NCI-H1694 (cell line): ENCODE data around the gene AP1G1.
"Not testable (repeated sequence)": the region's sequence is repeated elsewhere in the genome, so short reads cannot be mapped to it uniquely, and the experiment has no call there.

Experiments used
- DNase-seq: peaks from one replicate; lab custom pipeline; 2025; lab: John Stamatoyannopoulos, UW

AP1G1 gene

GRCh38 chr16:71698491-71698890 lies 110.1 kb downstream of the AP1G1 start:
- DNase-seq = no peak

GRCh38 chr16:71693164-71693563 lies 115.5 kb downstream of the AP1G1 start:
- DNase-seq = no peak

- no peak for DNase-seq
Measured at GRCh38 chr16:71689901-71690300, 118.7 kb downstream of the AP1G1 start.

GRCh38 chr16:71687861-71688260 lies 120.8 kb downstream of the AP1G1 start:
- no peak for DNase-seq

GRCh38 chr16:71684280-71684679 lies 124.4 kb downstream of the AP1G1 start:
- DNase-seq = not testable (repeated sequence)

GRCh38 chr16:71681360-71681759 lies 127.3 kb downstream of the AP1G1 start:
- DNase-seq = no peak
